HG03066 (cell line): ENCODE data around the gene TFCP2L1.
"Not testable (repeated sequence)": the region's sequence is repeated elsewhere in the genome, so short reads cannot be mapped to it uniquely, and the experiment has no call there.

Experiments
- ATAC-seq: cut with Tn5 transposase; IDR thresholded peaks from one replicate; pipeline ENCODE4 v1.9.1; 2021; ENCODE audit warnings: low read depth; ENCODE audit not compliant: unreplicated experiment

Gene TFCP2L1, protein sequence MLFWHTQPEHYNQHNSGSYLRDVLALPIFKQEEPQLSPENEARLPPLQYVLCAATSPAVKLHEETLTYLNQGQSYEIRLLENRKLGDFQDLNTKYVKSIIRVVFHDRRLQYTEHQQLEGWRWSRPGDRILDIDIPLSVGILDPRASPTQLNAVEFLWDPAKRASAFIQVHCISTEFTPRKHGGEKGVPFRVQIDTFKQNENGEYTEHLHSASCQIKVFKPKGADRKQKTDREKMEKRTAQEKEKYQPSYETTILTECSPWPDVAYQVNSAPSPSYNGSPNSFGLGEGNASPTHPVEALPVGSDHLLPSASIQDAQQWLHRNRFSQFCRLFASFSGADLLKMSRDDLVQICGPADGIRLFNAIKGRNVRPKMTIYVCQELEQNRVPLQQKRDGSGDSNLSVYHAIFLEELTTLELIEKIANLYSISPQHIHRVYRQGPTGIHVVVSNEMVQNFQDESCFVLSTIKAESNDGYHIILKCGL

DNA sequence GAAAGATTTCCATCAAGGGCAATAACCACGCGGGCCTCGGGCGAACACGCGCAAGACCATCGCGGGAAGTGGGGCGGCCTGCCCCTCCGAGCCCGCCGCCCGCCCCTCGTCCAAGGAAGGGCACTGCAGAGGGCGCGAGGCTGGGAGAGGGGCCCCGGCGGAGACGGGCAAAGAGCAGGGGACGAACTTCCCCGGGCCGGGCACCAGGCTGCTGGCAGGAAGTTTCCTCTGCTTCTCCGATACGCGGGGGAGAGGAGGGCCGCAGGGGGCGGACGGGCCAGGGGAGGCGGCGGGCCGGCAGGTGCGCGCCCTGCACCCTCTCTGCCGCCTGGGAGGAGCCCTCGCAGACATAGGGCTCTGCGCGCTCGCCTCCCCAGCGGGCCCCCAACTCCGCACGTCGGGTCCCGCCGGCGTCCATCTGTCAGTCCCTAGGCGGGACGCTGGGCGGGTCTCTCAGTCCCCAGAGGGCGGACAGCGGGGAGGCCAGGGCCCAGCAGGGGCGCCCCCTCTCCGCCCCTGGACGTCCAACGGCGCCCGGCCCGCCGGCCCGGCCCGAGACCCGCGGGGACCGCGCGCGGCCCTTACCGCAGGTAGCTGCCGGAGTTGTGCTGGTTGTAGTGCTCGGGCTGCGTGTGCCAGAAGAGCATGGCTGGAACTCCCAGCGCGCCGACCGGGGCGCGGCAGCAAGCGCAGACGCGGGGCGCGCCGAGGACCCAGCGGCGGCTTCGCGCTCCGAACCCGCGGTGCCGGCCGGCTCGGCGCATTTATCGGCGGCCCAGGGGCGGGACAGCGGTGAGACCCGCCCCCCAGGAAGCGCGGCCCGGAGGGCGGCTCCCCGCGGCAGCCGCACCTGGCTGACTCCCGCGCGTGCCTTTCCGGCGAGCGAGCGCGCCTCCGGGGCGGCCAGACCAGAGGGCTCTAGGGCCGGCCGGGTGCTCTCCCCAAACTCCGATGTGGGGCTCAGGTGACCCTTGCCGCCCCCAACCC is at the start of gene TFCP2L1:
TFCP2L1 (minus strand) TSS at position 740 of the 987 bp plus-strand sequence; CDS start at position 647, 93 bp downstream.
- no peak for ATAC-seq

DNA sequence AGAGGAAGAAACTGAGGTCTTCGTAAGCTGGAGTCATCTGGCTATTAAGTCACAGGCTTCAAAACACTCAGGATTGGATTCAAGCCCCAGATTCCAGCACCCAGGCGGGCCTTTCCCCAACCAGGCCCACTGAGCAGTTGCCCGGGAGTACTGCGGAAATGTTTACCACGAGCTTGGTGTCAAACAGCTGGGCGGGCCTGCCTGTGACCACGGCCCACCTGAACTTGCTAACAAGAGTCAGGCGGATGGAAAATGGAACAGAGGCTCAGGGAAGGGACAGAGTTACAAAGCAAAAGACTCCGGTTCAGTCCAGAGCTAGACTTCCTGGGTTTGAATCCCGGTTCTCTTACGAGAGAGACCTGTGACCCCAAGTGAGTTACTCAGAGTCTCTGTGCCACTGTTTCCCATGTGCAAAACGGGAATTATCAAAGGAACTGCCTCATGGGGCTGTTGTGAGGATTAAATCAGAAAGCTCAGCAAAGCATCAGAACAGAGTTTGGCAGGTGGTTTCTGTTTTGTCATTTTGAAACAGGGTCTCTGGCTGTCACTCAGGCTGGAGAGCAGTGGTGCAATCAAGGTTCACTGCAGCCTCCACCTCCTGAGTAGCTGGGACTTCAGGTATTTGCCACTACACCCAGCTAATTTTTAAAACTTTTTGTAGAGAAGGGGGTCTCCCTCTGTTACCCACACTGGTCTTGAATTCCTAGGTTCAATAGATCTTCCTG is 49.0 kb upstream of the TFCP2L1 start:
- ATAC-seq: peak; percentile 62

DNA sequence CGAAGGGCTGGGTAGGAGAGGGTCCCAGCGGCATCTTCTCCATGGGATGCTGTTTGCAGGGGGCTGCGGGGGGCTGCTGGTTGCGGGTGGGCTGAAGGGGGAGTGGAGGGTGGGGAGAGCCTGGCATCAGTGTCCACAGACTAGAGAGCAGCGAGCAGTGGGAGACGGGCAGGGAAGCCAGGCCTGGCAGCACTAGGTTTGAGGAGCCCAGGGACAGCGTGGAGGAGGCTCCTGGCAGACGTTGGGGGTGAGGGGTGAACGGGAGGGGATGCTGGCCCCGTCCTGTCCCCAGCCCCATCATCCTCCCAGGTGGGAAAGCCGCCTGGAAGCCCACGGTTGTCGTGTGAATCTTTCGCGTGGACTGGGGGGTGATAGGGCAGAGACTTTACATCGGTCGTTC is 48.2 kb upstream of the TFCP2L1 start:
- no peak for ATAC-seq

DNA sequence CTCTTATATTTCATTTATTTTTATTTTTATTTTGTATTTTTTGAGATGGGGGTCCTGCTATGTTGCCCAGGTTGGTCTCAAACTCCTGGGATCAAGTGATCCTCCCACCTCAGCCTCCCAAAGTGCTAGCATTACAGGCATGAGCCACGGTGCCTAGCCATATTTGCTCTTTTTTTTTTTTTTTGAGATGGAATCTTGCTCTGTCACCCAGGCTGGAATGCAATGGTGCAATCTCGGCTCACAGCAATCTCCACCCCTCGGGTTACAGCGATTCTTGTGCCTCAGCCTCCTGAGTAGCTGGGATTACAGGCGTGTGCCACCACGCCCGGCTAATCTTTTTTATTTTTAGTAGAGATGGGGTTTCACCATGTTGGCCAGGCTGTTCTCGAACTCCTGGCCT is 46.3 kb upstream of the TFCP2L1 start:
- ATAC-seq: not testable (repeated sequence)

DNA sequence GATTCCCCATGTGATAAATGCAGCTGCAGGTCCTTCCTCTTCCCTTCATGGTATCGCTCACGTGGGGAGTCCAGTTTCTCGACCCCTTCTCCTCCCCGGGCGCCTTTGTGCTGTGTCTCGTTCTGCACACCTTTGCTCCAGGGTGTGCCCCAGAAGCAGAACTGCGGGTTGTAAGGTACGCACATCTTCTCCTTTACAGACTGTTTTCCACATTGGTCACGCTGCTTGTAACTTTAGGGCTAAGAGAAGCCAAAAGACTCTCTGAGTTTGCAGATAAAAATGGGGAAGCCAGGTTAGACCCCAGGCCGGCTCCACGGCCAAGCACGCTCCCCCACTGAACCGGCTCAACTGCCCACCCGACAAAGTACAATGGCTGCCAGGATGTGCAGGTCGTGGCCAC is 45.9 kb upstream of the TFCP2L1 start:
- ATAC-seq: no peak

DNA sequence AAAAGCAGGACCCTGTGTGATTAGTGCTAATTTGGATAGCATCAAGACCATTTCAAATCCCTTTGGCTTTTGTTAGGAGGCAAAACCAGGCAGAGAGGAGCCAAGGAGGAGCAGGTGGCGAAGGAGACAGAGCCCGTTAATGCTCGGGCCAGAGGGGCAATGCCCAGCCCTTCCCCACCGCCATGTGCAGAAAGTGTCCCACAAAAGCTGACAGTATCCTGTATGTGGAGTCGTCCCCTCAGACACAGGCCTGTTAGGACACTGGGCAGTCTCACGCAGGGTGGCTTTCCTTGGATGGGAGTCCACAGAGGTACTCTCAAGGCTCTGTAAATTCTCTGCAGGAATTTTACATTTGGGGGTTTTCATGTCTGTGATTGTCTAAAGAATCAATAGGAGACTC is 44.8 kb upstream of the TFCP2L1 start:
- ATAC-seq: no peak

DNA sequence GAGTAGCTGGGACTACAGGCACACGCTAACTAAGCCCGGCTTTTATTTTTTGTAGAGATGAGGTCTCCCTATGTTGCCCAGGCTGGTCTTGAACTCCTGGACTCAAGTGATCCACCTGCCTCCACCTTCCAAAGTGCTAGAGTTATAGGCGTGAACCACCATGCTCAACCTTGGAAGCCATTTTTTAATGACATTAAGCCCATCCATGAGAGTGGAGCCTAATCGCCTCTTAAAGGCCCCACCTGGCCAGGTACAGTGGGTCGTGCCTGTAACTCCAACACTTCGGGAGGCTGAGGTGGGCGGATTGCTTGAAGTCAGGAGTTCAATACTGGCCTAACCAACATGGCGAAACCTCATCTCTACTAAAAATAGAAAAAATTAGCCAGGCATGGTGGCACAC is 41.6 kb upstream of the TFCP2L1 start:
- no peak for ATAC-seq

DNA sequence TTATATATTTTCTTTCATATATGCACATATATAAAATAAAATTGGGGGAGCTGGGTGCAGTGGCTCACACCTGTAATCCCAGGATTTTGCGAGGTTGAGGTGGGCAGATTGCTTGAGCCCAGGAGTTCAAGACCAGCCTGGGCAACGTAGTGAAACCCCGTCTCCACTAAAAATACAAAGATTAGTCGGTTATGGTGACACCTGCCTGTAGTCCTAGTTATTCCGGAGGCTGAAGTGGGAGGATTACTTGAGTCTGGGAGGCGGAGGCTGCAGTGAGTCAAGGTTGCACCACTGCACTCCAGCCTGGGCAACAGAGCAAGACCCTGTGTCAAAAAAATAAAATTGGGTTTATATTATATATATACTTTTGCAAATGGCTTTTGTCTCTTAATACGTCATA is 39.6 kb upstream of the TFCP2L1 start:
- no peak for ATAC-seq

DNA sequence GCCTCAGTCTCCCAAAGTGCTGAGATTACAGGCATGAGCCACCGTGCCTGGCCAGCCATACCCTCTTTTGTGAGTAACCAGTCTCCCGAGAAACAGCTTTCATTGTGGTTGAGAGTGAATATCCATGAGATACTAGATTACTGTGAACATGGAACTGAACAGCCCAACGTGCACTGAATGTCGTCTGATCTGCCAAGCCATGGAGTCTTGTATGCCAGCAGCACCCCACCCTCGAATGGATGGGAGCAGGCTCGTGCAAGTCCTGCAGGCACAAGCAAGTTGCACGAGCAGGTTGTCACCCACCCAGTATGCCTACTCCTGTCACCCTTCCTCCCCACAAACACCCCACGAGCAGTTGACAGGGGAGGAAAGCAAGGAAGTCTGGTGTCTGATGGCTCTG is 36.5 kb upstream of the TFCP2L1 start:
- no peak for ATAC-seq

DNA sequence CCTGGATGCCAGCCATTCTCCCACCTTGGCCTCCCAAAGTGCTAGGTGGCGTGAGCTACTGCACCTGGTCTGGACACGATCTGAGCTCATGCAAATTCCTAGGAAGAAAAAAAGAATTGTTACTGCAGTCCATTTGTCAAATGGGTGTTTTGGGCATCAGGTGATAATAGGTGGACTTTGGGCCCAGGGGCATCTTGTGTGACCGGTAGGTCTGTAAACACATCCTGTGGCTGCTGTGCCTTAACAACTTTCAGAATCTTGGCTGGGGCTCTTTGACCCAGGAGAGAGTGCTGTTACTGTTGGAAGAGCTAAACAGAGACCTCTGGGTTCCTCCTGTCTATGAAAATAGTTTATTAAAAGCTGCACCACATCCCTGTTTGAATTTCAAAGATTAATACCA is 34.9 kb upstream of the TFCP2L1 start:
- no peak for ATAC-seq

DNA sequence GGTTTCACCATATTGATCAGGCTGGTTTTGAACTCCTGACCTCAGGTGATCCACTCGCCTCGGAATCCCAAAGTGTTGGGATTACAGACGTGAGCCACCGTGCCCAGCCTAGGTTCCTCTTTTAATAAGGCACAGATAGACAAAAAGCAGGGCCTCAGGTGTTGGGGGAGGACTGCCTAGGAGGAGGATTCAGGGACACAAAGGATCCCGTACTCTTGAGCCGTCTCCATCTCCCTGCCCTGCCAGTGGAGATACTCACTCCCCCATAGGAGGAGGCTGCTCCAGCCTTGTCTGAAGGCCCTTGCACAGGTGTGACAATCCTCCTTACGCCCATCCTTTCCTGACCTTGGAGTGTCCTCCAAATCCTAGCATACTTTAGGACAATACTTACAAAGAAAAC is 32.0 kb upstream of the TFCP2L1 start:
- ATAC-seq: no peak

DNA sequence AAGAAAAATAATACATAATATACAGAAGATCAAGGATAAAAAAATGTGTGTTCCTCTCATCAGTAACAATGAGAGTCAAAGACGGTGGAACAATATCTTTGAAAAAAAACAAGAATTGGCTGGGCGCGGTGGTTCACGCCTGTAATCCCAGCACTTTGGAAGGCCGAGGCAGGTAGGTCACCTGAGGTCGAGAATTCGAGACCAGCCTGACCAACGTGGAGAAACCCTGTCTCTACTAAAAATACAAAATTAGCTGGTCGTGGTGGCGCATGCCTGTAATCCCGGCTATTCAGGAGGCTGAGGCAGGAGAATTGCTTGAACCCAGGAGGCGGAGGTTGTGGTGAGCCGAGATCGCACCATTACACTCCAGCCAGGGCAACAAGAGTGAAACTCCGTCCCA is 28.7 kb upstream of the TFCP2L1 start:
- not testable (repeated sequence) for ATAC-seq

DNA sequence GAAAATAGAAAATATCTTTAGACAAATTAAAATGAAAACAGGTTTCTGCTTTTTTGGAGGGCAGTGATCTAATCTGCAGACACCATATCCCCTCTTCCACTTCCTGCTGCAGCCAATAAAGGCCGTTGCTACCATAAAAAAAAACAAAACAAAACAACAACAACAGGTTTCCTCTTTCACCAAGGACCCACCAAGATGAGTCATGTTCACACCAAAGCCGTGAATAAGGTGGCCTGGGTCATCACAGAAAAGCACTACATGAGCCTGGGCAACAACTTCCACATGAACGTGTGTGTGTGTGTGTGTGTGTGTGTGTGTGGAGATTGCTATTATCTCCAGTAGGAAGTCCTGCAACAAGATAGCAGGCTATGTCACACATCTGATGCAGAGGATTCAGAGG is 24.8 kb upstream of the TFCP2L1 start:
- peak; percentile 96 for ATAC-seq

DNA sequence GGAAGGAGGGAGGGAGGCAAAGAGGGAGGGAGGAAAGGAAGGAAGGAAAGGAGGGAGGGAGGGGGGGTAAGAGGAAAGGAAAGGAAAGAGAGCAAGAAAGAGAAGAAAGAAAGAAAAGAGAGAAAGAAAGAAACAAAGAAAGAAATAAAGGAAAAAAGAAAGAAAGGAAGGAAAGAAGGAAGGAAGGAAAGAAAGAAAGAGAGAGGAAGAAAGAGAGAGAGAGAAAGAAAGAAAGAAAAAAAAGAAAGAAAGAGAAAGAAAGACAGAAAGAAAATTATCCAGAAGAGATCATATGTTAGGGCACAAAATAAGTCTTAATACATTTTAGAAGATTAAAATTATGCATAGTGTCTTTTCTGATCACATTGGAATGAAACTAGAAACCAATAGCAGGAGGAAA is 24.3 kb upstream of the TFCP2L1 start:
- no peak for ATAC-seq

DNA sequence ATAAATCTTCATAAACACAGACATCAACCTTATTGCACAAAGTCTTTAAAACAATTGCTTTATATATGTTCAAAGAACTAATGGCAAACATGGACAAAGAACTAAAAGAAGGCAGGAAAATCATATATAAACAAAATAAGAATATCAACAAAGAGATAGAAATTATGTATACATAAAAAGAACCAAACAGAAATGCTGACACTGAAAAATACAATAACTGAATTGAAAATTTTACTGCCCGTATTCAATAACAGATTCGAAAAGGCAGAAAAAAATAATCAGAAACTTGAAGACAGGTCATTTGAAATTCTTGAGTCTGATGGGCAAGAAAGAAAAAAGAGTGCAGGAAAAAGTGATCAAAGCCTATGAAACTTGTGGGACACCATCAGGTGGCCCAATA is 22.0 kb upstream of the TFCP2L1 start:
- ATAC-seq: no peak

DNA sequence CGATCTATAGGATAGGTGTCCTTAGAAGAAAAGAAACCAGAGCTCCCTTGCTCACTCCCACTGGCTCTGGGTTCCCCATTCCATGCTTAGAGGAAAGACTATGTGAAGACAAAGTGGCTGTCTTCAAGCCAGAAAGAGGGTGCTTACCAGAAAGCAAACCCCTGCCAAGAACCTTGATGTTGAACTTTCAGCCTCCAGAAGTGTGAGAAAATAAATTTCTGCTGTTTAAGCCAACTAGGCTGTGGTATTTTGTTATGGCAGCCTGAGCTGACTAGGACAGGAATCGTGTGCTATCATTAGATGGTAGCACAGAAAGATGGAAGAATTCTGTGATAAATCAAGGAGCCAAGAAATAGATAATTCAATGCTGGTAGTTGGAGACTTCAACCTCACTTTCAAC is 19.9 kb upstream of the TFCP2L1 start:
- no peak for ATAC-seq

DNA sequence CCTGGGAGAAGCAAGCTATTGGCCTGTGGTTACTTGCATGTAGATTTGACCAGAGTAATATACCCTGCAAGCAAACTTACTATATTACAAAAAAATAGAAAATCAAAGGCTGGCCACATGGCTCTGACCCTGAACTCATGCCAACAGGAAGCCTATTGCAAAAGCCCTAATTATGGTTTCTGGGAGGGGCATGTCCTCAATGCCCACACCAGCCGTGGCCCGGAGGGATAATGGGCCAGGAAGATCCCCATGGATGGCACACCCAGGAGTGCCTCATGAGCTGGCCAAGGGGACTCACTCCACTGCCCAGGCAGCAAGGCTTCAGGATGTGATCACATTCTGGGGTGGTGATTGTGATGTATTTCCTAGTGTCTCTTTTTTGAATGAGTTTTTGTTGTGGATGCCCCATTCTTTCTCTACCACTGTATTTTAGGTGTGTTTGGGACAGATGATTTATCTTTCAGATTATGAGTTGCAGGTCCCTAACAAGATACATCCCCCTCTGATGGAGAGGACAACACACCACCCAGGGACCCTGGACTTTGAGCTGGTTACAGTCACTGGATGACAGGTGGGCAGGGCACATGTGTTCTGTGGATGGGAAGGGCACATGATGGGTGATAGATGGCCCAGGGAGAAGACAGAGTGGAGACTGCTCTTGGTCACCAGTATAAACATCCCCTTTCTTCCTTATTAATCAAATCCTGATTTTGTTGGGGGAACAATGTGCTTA is 18.7 kb upstream of the TFCP2L1 start:
- no peak for ATAC-seq

DNA sequence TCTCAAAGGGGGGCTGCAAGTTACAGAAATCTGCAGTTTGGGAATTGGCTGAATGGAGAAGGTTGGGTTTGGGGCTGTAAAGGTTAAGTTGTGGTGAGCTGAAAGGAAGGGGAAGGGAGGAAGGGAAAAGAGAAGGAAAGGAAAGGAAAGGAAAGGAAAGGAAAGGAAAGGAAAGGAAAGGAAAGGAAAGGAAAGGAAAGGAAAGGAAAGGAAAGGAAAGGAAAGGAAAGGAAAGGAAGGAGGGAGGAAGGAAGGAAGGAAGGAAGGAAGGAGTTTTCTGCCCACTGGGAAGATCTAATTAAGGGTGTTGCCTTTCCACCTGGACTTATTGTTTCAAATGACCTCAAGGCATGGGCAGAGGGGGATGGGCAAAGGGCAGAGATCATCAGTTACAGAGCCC is 16.2 kb upstream of the TFCP2L1 start:
- not testable (repeated sequence) for ATAC-seq

DNA sequence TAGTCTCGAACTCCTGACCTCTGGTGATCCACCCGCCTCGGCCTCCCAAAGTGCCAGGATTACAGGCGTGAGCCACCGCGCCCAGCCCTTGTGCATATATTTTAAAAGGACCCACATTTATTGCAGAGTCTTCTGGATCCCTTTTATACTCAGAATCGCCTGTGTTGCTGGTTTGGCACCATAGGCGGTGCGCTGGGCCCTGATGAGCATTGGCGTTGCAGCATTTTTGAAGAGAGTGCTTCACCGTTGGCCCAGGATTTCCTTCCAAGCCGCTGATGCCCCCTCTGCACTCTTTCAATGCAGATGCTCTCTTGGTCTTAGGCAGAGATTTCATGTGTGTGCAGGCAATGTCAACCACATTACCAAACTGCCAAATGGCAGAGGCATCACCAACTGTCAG is 13.5 kb upstream of the TFCP2L1 start:
- ATAC-seq: no peak

DNA sequence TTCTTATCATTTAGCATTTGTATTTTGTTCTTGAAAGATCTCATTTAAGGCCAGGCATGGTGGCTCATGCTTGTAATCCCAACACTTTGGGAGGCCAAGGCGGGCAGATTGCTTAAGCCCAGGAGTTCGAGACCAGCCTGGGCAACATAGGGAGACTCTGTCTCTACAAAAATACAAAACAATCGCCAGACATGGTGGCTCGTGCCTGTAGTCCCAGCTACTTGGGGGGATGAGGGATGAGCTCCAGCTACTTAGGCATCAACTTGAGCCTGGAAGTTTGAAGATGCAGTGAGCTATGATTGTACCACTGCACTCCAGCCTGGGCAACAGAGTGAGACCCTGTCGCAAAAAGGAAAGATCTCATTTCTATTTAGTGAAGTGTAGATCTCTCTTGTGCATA is 12.9 kb upstream of the TFCP2L1 start:
- not testable (repeated sequence) for ATAC-seq
